Limb (tissue), 2 donors: ENCODE results near the gene ARHGAP28.

Source experiments
- DNase-seq, 2 donors: peaks; one replicate each; pipeline ENCODE4 v3.0.0-alpha.2; 2016; ENCODE audit errors: extremely low spot score in 2 of 2

Gene ARHGAP28

GRCh38 chr18:6731222-6731596, 1.7 kb downstream of the ARHGAP28 start:
- DNase-seq: peak; percentile 51 to 74

- DNase-seq: no peak
Observed at GRCh38 chr18:6732952-6733351, 3.4 kb downstream of the ARHGAP28 start.

- DNase-seq: no peak
Observed at GRCh38 chr18:6733758-6734157, 4.2 kb downstream of the ARHGAP28 start.

- DNase-seq: peak in 1 of 2 donors; percentile 64
Observed at GRCh38 chr18:6734726-6735430, 5.4 kb downstream of the ARHGAP28 start.

GRCh38 chr18:6737833-6738232, 8.3 kb downstream of the ARHGAP28 start:
- no peak for DNase-seq

GRCh38 chr18:6738622-6739021, 9.1 kb downstream of the ARHGAP28 start:
- DNase-seq: no peak

GRCh38 chr18:6741232-6741663, 11.7 kb downstream of the ARHGAP28 start:
- DNase-seq: peak in 1 of 2 donors; percentile 66

GRCh38 chr18:6741786-6742185, 12.3 kb downstream of the ARHGAP28 start:
- DNase-seq: no peak

- no peak for DNase-seq
Observed at GRCh38 chr18:6743999-6744398, 14.5 kb downstream of the ARHGAP28 start.

- no peak for DNase-seq
Observed at GRCh38 chr18:6744816-6745455, 15.4 kb downstream of the ARHGAP28 start.

GRCh38 chr18:6745504-6746031, 16.1 kb downstream of the ARHGAP28 start:
- no peak for DNase-seq

- DNase-seq: no peak
Observed at GRCh38 chr18:6746386-6746960, 17.0 kb downstream of the ARHGAP28 start.

GRCh38 chr18:6747646-6748045, 18.1 kb downstream of the ARHGAP28 start:
- DNase-seq: no peak

GRCh38 chr18:6748241-6748640, 18.7 kb downstream of the ARHGAP28 start:
- no peak for DNase-seq

- DNase-seq: no peak
Observed at GRCh38 chr18:6750411-6750810, 20.9 kb downstream of the ARHGAP28 start.

GRCh38 chr18:6751222-6751621, 21.7 kb downstream of the ARHGAP28 start:
- no peak for DNase-seq

- DNase-seq: no peak
Observed at GRCh38 chr18:6752202-6752860, 22.8 kb downstream of the ARHGAP28 start.

- DNase-seq: no peak
Observed at GRCh38 chr18:6755107-6755506, 25.6 kb downstream of the ARHGAP28 start.

- DNase-seq: no peak
Observed at GRCh38 chr18:6757931-6758330, 28.4 kb downstream of the ARHGAP28 start.

GRCh38 chr18:6759579-6759978, 30.1 kb downstream of the ARHGAP28 start:
- DNase-seq: no peak

- DNase-seq: no peak
Observed at GRCh38 chr18:6763524-6763923, 34.0 kb downstream of the ARHGAP28 start.

- no peak for DNase-seq
Observed at GRCh38 chr18:6764382-6764781, 34.9 kb downstream of the ARHGAP28 start.
